DMS114 treated with DMSO at 0.1 percent for 48 hours (cell line): ENCODE results near the gene MIDN.
A peak's percentile ranks its signal among the peaks of the same experiment; 100 is the strongest.
"Not testable (repeated sequence)": the region's sequence is repeated elsewhere in the genome, so short reads cannot be mapped to it uniquely, and the experiment has no call there.

Source experiments
- DNase-seq: peaks from one replicate; lab custom pipeline; 2025; ENCODE audit not compliant: unreplicated experiment; lab: John Stamatoyannopoulos, UW

Gene MIDN

GRCh38 chr19:1248139-1248785 lies at the start of gene MIDN:
Gene MIDN (plus strand): TSS chr19:1248583. CDS start chr19:1250297, 1,714 bp downstream.
- DNase-seq = no peak

DNA sequence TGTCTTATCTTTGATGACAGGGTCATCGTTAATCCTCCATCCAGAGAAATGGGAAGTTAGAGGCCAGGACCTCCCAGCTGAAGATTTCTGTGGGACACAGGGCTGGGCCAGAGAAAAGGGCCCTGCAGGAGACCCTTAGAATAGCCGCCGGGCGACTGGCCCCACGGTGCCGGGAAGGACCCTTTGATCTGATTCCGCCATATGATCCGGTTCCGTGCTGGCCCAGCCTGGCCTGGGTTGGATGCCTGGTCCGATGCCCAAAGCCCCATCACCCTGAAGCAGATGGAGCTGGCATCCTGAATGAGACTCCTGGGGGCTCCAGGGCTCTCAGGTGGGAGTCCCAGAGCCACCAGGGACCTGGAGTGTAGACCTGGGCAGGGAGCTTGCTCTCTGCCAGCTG lies 48.9 kb upstream of the MIDN start:
- no peak for DNase-seq

DNA sequence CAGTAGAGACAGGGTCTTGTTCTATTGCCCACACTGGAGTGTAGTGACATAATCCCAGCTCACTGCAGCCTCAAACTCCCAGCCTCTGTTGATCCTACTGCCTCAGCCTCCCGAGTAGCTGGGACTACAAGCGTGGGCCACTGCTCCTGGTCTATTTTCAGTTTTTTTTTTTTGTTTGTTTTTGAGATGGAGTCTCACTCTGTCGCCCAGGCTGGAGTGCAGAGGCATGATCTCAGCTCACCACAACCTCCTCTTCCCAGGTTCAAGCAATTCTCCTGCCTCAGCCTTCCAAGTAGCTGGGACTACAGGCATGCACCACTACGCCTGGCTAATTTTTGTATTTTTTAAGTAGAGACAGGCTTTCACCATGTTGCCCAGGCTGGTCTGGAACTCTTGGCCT lies 47.8 kb upstream of the MIDN start:
- not testable (repeated sequence) for DNase-seq

DNA sequence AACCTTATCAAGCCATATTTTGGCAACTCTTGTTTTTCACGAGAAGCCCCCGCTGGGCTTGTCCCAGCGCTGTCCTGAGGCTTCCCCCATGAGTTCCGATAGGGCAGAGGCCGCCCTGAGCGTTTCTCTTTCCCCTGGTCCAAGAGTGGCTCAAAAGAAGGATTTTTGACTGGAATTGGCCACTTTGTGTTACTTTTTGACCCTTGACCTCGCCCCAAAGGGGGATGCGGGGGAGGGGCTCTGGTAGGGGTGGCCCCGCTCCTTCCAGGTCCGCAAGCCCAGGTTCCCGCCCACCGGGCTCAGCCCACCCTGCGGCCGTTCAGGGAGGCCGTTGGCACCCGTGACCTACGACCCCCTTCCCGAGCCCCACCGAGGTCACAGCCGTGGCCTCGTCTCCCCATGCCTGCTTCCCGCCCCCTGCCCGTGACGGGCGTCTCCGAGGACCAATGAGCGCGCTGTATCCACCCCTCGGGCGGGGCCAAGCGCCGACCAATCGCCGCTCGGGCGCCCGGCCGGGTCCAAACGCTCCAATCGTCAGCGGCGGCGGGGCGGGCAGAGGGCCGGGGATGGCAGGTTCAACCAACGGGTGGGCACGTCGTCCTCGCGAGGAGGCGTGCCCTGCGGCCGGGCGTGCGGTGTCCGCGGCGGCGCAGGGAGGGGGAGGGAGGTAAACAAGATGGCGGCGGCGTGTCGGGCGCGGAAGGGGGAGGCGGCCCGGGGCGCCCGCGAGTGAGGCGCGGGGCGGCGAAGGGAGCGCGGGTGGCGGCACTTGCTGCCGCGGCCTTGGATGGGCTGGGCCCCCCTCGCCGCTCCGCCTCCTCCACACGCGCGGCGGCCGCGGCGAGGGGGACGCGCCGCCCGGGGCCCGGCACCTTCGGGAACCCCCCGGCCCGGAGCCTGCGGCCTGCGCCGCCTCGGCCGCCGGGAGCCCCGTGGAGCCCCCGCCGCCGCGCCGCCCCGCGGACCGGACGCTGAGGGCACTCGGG lies 43.0 kb upstream of the MIDN start, which contains the start of gene STK11:
TSS of gene STK11 (plus strand) at position 665 of the 986 bp plus-strand sequence. CDS start 1,136 bp downstream, outside the sequence.
- DNase-seq = peak; percentile 82

GRCh38 chr19:1206150-1206863 lies 42.1 kb upstream of the MIDN start:
- DNase-seq = no peak

GRCh38 chr19:1206864-1207450 lies 41.4 kb upstream of the MIDN start:
- DNase-seq = no peak

GRCh38 chr19:1208830-1209229 lies 39.6 kb upstream of the MIDN start:
- not testable (repeated sequence) for DNase-seq

DNA sequence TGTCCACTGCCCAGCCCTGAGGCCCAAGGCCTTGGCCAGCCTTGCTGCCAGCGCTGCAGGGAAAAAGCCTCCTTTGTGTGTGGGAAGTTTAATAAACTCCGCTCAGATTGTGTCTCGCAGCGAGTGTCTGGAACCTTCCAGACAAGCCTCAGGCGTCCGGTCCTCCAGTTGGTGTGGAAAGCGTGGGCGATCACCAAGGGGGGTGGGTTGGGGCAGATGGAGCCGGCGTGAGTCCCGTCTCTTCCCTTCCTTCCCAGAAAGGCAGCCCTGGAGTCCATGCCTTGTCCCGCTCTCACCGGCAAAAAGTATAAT lies 38.2 kb upstream of the MIDN start:
- DNase-seq = no peak

- DNase-seq = no peak
These were observed 36.7 kb upstream of the MIDN start for GRCh38 chr19:1211494-1212234.

GRCh38 chr19:1213391-1214286 lies 34.7 kb upstream of the MIDN start:
- DNase-seq = no peak

DNA sequence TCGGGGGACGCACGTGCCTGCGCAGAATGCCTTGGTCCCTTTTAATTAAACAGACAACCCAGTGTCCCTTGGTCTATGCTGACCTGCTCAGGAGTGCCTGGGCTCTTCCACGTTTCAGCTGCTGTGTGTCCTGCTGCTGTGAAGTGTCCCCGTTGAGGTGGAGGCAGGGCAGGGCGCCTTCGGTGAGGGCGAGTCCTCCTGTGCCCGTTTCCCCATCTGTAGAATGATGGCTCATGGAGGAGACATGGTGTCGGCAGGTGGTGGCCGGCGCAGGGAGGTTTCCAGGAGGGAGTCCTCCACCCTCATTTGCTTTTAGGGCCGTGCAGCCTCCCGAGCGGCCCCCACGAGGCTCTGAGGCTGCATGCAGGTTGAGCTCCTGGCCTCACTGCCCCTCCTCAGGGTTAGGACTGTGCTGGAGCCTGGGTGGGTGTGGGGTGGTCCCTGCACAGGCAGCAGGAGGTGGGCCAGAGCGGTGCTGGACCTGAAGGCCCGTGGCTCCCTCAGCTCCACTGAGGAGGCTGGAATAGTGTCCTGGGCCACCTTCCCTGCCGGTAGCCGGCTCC lies 34.0 kb upstream of the MIDN start:
- DNase-seq = no peak

DNA sequence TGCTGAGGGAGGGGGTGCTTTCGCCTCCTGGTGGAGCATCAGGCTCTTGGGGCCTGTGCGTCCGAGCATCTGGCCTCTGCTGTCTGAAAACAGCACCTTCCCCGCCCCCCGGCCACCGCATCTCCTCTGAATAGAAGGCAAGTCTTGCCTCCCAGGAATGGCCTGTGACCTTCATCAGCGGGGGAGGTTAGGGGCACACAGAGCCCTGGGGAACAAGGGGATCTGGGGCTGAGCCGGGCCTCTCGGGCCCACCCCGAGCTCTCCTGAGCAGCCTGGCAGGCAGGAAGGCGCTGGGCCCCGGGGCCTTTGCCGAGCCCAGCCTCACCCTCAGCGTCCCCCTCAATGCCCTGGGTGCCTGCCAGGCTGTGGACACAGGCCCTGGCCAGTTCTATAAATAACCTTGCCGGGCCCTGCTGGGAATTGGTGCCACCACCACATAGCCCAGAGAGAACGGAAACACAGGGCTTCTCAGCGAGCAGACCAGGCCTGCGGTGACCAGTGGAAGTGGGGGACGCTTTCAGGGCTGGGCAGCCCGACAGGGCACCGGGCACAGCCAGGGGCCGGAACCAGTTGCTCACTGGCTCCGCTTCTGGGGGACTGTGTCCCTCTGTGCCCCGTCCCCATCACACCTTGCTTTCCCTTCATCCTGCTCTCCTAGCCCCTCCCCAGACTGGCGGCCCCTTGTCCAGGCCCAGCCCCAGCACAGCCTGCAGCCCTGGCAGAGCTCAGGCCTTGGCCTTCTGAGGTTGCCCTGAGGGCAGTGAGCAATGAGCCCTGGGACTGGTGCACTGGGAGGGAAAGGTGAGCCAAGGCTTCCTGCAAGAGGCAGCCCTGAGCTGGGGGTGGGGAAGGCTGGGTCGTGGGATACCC lies 33.3 kb upstream of the MIDN start:
- no peak for DNase-seq

- no peak for DNase-seq
These were observed 31.6 kb upstream of the MIDN start for GRCh38 chr19:1216756-1217155.

DNA sequence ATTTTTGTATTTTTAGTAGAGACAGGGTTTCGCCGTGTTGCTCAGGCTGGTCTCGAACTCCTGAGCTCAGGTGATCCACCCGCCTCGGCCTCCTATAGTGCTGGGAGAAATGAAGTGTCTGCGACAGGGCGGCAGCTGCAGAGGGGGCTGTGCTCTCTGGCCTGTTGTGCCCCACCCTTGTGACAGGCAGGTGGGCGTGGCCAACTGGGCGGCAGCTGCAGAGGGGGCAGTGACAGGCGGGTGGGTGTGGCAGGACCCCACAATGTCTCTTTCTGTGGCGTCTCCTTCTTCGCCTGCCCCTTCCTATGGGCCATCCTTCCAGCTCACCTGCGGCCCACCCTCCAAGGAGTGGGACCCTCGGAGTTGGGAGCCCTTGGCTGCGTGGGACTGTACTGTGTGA lies 31.0 kb upstream of the MIDN start:
- no peak for DNase-seq

GRCh38 chr19:1218751-1219567 lies 29.4 kb upstream of the MIDN start:
- no peak for DNase-seq

DNA sequence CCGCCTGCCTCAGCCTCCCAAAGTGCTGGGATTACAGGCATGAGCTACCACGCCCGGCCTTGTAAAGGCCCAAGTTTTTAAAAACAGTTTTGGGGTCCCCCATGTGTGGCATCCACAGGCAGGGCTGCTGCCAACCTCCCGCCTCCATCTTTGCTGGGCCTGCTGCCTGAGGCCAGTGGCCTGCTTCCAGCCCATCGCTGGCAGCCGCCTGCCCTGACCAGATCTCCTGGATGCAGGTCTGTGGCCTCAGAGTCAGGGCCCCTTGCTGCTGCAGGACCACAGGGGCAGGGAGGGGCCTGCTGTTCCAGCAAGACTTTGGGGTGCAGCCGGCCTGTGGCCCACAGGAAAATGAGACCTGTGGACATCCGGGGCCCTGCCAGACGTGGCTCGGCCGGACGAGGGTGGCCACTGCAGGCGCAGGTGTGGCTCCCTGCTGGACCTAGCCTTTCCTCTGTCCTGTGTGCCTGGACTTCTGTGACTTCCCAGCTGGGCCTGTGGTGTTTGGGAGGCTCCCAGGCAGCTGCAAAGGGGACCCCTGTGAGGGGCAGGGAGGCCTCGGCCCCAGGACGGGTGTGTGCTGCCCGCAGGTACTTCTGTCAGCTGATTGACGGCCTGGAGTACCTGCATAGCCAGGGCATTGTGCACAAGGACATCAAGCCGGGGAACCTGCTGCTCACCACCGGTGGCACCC lies 28.5 kb upstream of the MIDN start:
- no peak for DNase-seq

GRCh38 chr19:1220477-1220930 lies 27.9 kb upstream of the MIDN start:
- DNase-seq = no peak
